Neural cell (in vitro differentiated cells): ENCODE measurements around the gene OR56A3. TPM values are rescaled to one million over a fixed set of nuclear protein-coding genes. Genes with fewer than 3 reads are reported as not detected.

Source experiments
- H2AFZ ChIP-seq: fragments of 200-600, 300-800 bp; sonication (generic), shearing (Covaris generic); 2 replicates; pipeline ENCODE4 v1.6.0; 2014; ENCODE audit warnings: low read depth, mild to moderate bottlenecking, antibody characterized with exemption, low read length, moderate library complexity
- H3F3A ChIP-seq: fragments of 200-600 bp; shearing (Covaris generic); 2 replicates; pipeline ENCODE4 v1.6.1; 2016; ENCODE audit warnings: mild to moderate bottlenecking, moderate library complexity, mixed read lengths, antibody characterized with exemption, low read length; ENCODE audit not compliant: insufficient read depth, poor library complexity, severe bottlenecking
- H3K27ac ChIP-seq: fragments of 200-600, 300-800 bp; sonication (generic), shearing (Covaris generic); 2 replicates; pipeline ENCODE4 v1.5.1; 2014; ENCODE audit warnings: mild to moderate bottlenecking, low read length, moderate library complexity
- H3K27me3 ChIP-seq: fragments of 300-800, 200-600 bp; sonication (generic), shearing (Covaris generic); 2 replicates; pipeline ENCODE4 v1.6.0; 2014; ENCODE audit warnings: mild to moderate bottlenecking, low read depth, low read length, moderate library complexity; ENCODE audit not compliant: insufficient read depth
- H3K36me3 ChIP-seq: fragments of 300-800, 200-600 bp; sonication (generic), shearing (Covaris generic); 2 replicates; pipeline ENCODE4 v1.5.1; 2014; ENCODE audit warnings: mild to moderate bottlenecking, antibody characterized with exemption, low read length, moderate library complexity; ENCODE audit not compliant: insufficient read depth
- H3K4me2 ChIP-seq: fragments of 300-800, 200-600 bp; sonication (generic), shearing (Covaris generic); 2 replicates; pipeline ENCODE4 v1.6.0; 2014; ENCODE audit warnings: mild to moderate bottlenecking, low read length
- H3K4me3 ChIP-seq: fragments of 300-800, 200-600 bp; sonication (generic), shearing (Covaris generic); 2 replicates; pipeline ENCODE4 v1.5.1; 2014; ENCODE audit warnings: mild to moderate bottlenecking, low read length, moderate library complexity
- H3K79me2 ChIP-seq: fragments of 200-600 bp; shearing (Covaris generic); replicated peaks from 2 replicates; pipeline ENCODE4 v1.6.0; 2014; ENCODE audit warnings: mild to moderate bottlenecking, low read length, moderate library complexity; ENCODE audit not compliant: insufficient read depth
- H3K9ac ChIP-seq: fragments of 300-800, 200-600 bp; sonication (generic), shearing (Covaris generic); 2 replicates; pipeline ENCODE4 v1.6.1; 2016; ENCODE audit warnings: mild to moderate bottlenecking, low read length, mixed read lengths
- H3K9me2 ChIP-seq: fragments of 200-600 bp; shearing (Covaris generic); 2 replicates; pipeline ENCODE4 v1.6.1; 2016; ENCODE audit warnings: mild to moderate bottlenecking, low read length, mixed read lengths; ENCODE audit not compliant: insufficient read depth
- H3K9me3 ChIP-seq: fragments of 200-600, 300-800 bp; sonication (generic), shearing (Covaris generic); 2 replicates; pipeline ENCODE4 v1.6.1; 2016; ENCODE audit warnings: mild to moderate bottlenecking, mixed run types, low read length, moderate library complexity, mixed read lengths
- H4K20me1 ChIP-seq: fragments of 200-600 bp; shearing (Covaris generic); 2 replicates; pipeline ENCODE4 v1.6.1; 2016; ENCODE audit warnings: mild to moderate bottlenecking, mixed run types; ENCODE audit not compliant: insufficient read depth
- CTCF ChIP-seq: fragments of 450-650 bp; IDR thresholded peaks from 2 replicates; pipeline ENCODE4 v1.5.1; 2014; ENCODE audit warnings: antibody characterized with exemption, mild to moderate bottlenecking, moderate library complexity; ENCODE audit not compliant: poor library complexity, severe bottlenecking
- EP300 ChIP-seq: fragments of 450-650 bp; conservative IDR thresholded peaks from 2 replicates; pipeline ENCODE4 v1.6.1; 2014; ENCODE audit warnings: antibody characterized with exemption, mild to moderate bottlenecking, moderate library complexity; ENCODE audit not compliant: poor library complexity, severe bottlenecking
- EZH2 ChIP-seq: fragments of 200-600, 300-800 bp; shearing (Covaris generic), sonication (generic); IDR thresholded peaks from 2 replicates; pipeline ENCODE4 v1.6.1; 2014; ENCODE audit warnings: antibody characterized with exemption, low read length, borderline replicate concordance, mild to moderate bottlenecking; ENCODE audit not compliant: insufficient read depth, poor library complexity, severe bottlenecking
- MXI1 ChIP-seq: fragments of 450-650 bp; conservative IDR thresholded peaks from 2 replicates; pipeline ENCODE4 v1.6.1; 2014; ENCODE audit warnings: antibody characterized with exemption, mild to moderate bottlenecking; ENCODE audit not compliant: poor library complexity, severe bottlenecking
- POLR2AphosphoS5 ChIP-seq: IDR thresholded peaks from 2 replicates; pipeline ENCODE4 v1.6.1; 2012
- RAD21 ChIP-seq: fragments of 450-650 bp; conservative IDR thresholded peaks from 2 replicates; pipeline ENCODE4 v1.6.1; 2014; ENCODE audit warnings: antibody characterized with exemption, mild to moderate bottlenecking, moderate library complexity
- REST ChIP-seq: IDR thresholded peaks from 2 replicates; pipeline ENCODE4 v1.6.1; 2012; ENCODE audit warnings: borderline replicate concordance
- SMC3 ChIP-seq: fragments of 450-650 bp; conservative IDR thresholded peaks from 2 replicates; pipeline ENCODE4 v1.6.1; 2014; ENCODE audit warnings: antibody characterized with exemption, mild to moderate bottlenecking, moderate library complexity; ENCODE audit not compliant: poor library complexity
- TAF1 ChIP-seq: IDR thresholded peaks from 2 replicates; pipeline ENCODE4 v1.6.1; 2012; ENCODE audit warnings: low read depth
- polyA plus RNA-seq: library from polyadenylated mRNA; depleted of rRNA; stranded (reverse); fragments of >200 nt; gene quantifications from 2 replicates; pipeline ENCODE4 v1.2.3, GENCODE V29; 2014

Gene OR56A3
- polyA plus RNA-seq, 1 donor from 2014 or later, result not detected

- H3K9me3 ChIP-seq, result no peaks in the 10 kb centered on the region
Measured at GRCh38 chr11:5983443-5983842, 41.4 kb downstream of the OR56A3 start.

GRCh38 chr11:5986885-5987284, 44.8 kb downstream of the OR56A3 start, which contains the start of gene OR52L1:
Gene OR52L1 (minus strand): TSS chr11:5986985. CDS start chr11:5986930, 55 bp downstream.
- no peaks in the 10 kb centered on the region for H3K36me3 ChIP-seq
- H3K4me3 ChIP-seq, result no peak within 1 kb of the TSS
- no peak within 1 kb of the TSS for H2AFZ ChIP-seq
- no peak within 1 kb of the TSS for H3K9ac ChIP-seq
- no peak for TF ChIP-seq CTCF
- TF ChIP-seq TAF1, result no peak
- TF ChIP-seq EP300, result no peak
- no peak for TF ChIP-seq EZH2
- TF ChIP-seq POLR2AphosphoS5, result no peak
- TF ChIP-seq MXI1, result no peak
- TF ChIP-seq SMC3, result no peak
- no peaks in the 10 kb centered on the region for H4K20me1 ChIP-seq
- H3K9me3 ChIP-seq, result no peaks in the 10 kb centered on the region
- H3K9me2 ChIP-seq, result no peaks in the 10 kb centered on the region
- H3K4me2 ChIP-seq, result no peak within 1 kb of the TSS
- no peak within 1 kb of the TSS for H3K27ac ChIP-seq
- no peaks in the 10 kb centered on the region for H3K27me3 ChIP-seq
- no peaks in the 10 kb centered on the region for H3K79me2 ChIP-seq
- H3F3A ChIP-seq, result no peaks in the 10 kb centered on the region

More at GRCh38 chr11:5983443-5983842, 41.4 kb downstream of the OR56A3 start:
- Histone ChIP-seq H3K27me3 (no peaks in the 10 kb centered on the region), H2AFZ (no peak overlapping the region), H4K20me1 (no peaks in the 10 kb centered on the region), H3K27ac (no peak overlapping the region), H3K79me2 (no peaks in the 10 kb centered on the region), H3K4me3 (no peak overlapping the region), H3K9me2 (no peaks in the 10 kb centered on the region), H3K36me3 (no peaks in the 10 kb centered on the region), H3K4me2 (no peak overlapping the region), H3F3A (no peaks in the 10 kb centered on the region), H3K9ac (no peak overlapping the region)
- TF ChIP-seq POLR2AphosphoS5, result no peak
- no peak for TF ChIP-seq EP300
- TF ChIP-seq MXI1, result no peak
- no peak for TF ChIP-seq SMC3
- no peak for TF ChIP-seq REST
- no peak for TF ChIP-seq RAD21
- no peak for TF ChIP-seq EZH2
- no peak for TF ChIP-seq TAF1
- TF ChIP-seq CTCF, result no peak
